GM23248 (cell line): Measurements from ENCODE around the gene ZNF808.

Source experiments
- EZH2 ChIP-seq: fragments of 200-600 bp; sonication (generic); IDR thresholded peaks from 2 replicates; pipeline ENCODE4 v1.6.1; 2018; ENCODE audit warnings: antibody characterized with exemption, mild to moderate bottlenecking; ENCODE audit not compliant: insufficient read depth, poor library complexity, severe bottlenecking
- EZH2phosphoT487 ChIP-seq: fragments of 200-600 bp; sonication (generic); IDR thresholded peaks from 2 replicates; pipeline ENCODE4 v1.6.1; 2018; ENCODE audit warnings: antibody characterized with exemption, moderate library complexity, mild to moderate bottlenecking, low read depth; ENCODE audit not compliant: insufficient read depth

DNA sequence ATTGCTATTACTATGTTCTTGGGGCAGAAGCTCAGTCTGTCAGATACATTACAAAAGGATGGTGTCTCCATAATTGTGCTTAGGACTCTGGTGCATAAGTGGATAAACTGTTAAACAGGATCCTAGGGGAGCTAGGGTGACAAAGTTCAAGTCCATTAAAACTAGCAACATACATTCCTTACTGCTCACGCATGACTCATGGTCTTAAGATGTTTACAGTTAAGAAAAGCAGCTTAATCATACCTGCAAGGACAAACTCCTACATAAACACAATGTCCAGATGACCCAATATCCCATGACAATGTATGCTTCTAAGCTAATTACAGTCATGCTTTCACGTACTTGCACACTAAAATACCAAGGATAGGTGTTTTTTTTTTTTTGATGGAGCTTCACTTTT is 39.1 kb downstream of the ZNF808 start:
- TF ChIP-seq EZH2phosphoT487 = no peak
- no peak for TF ChIP-seq EZH2
